GM18508 (cell line): Measurements from ENCODE around the gene BMPR1B.
"Not testable (repeated sequence)": the region's sequence is repeated elsewhere in the genome, so short reads cannot be mapped to it uniquely, and the experiment has no call there.

Experiments
- ATAC-seq: cut with Tn5 transposase; IDR thresholded peaks from one replicate; pipeline ENCODE4 v1.9.1; 2021; ENCODE audit warnings: moderate number of reproducible peaks; ENCODE audit not compliant: insufficient read depth, unreplicated experiment

BMPR1B gene

GRCh38 chr4:95161781-95162469, 404.2 kb downstream of the BMPR1B start:
- no peak for ATAC-seq

DNA sequence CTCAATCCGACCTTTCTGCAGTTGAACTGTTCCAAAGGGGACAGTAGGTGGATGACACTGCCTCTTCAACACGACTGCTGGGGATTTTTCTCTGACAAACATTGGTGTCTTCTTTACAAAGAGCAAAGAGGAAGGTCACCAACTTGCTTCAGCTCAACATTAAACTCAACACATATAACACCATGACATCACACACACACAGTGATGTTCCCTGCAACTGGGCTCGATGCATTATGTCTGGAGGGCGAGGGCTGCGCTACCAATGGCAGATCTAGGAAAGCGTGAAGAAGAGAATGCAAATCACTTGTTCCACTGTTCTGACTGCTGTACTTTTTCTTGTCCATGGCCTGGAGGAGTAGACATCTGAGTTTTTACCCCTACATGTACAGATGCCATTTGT, 405.1 kb downstream of the BMPR1B start:
- no peak for ATAC-seq

- ATAC-seq, result peak; percentile 85
Observed at GRCh38 chr4:95165926-95166524, 408.3 kb downstream of the BMPR1B start.

GRCh38 chr4:95167805-95168204, 410.1 kb downstream of the BMPR1B start:
- no peak for ATAC-seq

- ATAC-seq, result no peak
Observed at GRCh38 chr4:95170176-95170575, 412.4 kb downstream of the BMPR1B start.

DNA sequence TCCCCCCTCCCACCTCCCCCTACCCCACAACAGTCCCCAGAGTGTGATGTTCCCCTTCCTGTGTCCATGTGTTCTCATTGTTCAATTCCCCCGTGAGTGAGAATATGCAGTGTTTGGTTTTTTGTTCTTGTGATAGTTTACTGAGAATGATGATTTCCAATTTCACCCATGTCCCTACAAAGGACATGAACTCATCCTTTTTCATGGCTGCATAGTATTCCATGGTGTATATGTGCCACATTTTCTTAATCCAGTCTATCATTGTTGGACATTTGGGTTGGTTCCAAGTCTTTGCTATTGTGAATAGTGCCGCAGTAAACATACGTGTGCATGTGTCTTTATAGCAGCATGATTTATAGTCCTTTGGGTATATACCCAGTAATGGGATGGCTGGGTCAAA, 413.6 kb downstream of the BMPR1B start:
- ATAC-seq, result not testable (repeated sequence)

GRCh38 chr4:95178938-95179337, 421.2 kb downstream of the BMPR1B start:
- no peak for ATAC-seq

DNA sequence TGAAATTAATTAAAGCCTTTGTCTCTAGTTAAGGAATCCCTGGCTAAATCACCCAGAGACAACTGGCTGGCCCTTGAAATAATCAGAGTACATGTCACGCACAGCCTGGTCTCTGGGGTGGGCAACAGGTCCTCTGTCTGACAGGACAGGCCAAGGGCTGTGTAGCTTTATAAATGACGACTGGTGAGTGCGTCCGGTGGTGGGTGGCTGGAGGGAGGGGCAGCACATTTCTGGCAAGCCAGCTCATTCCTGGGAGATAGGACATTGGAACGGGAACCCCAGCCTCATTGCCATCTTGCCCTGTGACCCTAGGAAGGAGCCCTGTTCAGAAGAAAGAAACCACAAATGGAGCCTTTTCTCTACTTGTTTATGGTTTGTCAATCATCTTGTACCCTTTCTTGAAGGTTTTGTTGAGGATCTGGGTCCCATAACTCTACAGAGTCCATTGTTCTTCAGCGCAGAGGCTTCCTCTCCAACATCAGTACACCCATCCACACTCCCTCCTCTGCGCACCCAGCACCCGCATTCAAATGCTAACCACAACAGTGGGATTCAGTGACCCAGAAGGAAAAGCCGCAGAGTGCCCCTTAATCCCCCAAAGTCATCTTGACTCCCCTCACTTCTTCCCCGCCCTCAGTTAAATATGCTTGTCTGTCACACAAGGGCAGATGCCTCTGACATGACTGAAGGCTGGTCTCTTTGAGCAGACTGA, 422.9 kb downstream of the BMPR1B start:
- ATAC-seq, result no peak

DNA sequence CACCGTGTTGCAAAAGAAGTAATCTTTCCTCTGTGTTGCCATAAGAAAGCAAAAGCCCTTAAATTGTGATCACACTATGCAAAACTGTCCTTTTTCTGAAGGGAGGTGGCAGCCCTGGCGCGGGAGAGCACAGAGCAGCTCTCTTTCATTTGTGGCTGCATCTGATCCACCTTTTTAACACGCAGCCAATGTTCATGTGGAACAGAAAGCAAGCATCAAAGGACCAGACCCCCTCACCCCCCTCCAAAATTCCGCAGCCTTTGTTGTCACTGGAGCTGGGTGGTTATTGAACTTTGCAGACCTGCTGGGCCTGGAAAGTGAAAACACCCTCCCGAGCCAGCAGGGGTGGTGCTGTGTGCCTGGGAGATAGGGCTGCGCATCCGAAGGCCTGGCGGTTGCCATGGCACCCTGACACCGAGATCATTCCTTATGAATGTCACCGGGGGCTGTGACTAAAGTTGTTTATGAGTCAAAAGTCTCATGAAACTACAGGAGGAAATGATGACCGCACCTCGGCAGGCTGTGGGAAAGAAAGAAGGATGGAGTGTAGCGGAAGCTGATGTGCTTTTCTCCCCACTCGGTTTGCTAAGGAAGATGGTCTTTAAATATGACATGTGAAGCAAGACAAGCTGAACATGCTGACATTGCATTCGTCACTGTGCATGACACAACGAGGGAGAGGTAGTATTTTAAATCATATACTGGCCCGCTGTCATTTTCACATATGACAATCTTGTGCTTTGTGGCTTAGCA, 423.7 kb downstream of the BMPR1B start:
- no peak for ATAC-seq

- ATAC-seq, result no peak
Observed at GRCh38 chr4:95181996-95182306, 424.2 kb downstream of the BMPR1B start.

DNA sequence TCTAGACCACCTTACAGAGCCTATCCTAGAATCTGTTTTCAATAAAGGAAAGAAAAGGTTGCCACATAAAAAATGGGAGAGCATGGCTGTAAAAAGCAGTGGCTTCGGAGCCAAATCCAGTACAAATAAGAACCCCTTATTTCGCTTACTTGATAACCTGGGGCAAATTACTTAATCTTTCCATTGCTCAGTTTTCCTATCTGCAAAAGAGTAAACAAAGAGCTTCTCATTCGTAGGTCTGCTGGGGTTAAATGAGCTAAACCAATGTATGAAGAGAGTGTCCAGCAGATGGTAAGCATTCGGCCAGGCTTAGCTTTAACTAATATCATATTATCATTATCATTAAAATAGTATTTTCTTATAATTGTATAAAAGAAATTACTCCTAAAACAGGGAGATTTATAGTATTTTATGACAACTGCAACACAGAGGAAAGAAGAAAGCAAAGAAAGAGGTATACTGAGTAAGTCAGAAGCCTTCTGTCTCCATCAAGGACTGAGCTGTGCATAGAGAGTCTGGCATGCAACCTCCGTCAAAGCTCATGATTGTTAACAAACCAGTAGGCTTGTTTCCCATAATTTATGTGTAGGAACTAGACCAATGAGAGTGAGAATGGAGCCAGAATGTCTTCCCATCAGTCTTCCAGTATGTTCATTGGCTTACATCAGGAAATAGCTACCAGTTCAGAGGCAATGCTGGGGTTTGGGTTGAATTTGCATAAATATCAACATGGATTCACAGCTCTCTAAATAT, 426.1 kb downstream of the BMPR1B start:
- ATAC-seq, result no peak

GRCh38 chr4:95186666-95187065, 428.9 kb downstream of the BMPR1B start:
- no peak for ATAC-seq

GRCh38 chr4:95188701-95189370, 431.1 kb downstream of the BMPR1B start:
- no peak for ATAC-seq

DNA sequence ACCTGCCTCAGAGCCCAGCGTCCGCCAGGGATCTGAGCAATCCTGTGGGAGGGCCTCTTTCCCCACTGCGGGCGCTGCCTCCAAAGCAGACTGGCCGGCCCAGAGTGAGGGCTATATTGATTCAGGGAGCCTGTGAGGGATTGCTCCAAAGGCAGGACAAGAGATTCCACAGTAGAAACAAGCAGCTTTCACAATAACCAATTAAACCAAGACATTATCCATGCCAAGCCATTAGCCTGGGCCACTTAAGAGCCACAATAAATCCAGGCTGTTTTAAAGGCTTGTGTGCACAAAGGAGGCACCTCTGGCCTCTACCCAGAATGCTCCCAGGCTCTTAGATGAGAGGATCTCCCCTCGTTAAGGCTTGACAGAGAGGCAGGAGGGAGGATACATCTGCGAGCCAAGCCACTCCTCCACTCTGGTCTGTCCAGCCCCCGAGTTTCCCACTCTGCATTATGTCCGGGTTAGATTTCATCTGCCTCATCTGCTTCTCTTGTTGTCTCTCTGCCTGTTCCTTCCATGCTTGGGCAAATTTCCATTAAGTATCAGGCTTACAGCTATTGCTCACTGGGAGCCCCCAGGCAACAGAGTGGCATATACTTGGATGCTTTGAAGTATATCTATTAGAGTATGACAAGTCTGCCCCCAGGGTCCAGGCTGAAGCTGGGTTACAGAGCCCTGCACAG, 433.1 kb downstream of the BMPR1B start:
- ATAC-seq, result no peak

GRCh38 chr4:95191537-95191936, 433.8 kb downstream of the BMPR1B start:
- no peak for ATAC-seq

GRCh38 chr4:95193391-95194224, 435.9 kb downstream of the BMPR1B start:
- no peak for ATAC-seq

DNA sequence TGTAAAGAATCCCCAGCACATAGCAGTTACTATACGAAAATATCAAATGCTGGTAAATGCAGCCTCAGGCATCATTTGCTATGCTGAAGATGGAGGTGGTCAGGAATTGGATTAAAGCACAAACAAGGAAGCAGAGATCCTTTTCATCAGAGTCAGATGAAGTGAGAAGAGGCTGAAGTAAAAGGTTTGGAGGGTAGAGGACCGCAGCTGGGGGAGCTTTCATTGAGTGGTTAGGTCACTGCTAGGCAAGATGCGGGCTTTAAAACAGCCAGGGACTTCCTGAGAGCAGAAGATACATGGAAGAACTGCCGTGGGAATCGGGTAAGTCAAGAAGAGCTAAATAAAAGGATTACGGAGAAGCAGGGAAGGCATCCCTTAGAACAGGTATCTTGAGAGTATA, 439.6 kb downstream of the BMPR1B start:
- ATAC-seq, result no peak

GRCh38 chr4:95198961-95199360, 441.2 kb downstream of the BMPR1B start:
- no peak for ATAC-seq
